Measurements from ENCODE around the gene EAF2. TPM values are rescaled to one million over a fixed set of nuclear protein-coding genes. Genes with fewer than 3 reads are reported as not detected.

The EAF2 gene
- total and polyA plus RNA-seq, 2 of the 13 experiments (the other 11 are each of a cell fraction or from before 2014, with no cell fraction given), result 4.0 to 14.6 TPM

- TF ChIP-seq ELF4 (CRISPR knock-in tag; IDR thresholded peaks at IDR 0.05; ENCODE audit: borderline replicate concordance) (0 out of 2 replicates have a peak, but pooled peaks have one; percentile 61), ETV6 (CRISPR knock-in tag; conservative IDR thresholded peaks at IDR 0.05) (no peak), NCOA1 (CRISPR knock-in tag; IDR thresholded peaks at IDR 0.05) (0 out of 2 replicates have a peak, but pooled peaks have one; percentile 58), U2AF1 (optimal IDR thresholded peaks at IDR 0.05; ENCODE audit: low read depth, low read length) (no peak), HNRNPL (IDR thresholded peaks at IDR 0.05; ENCODE audit: low read depth, low read length) (no peak), ZSCAN12 (CRISPR knock-in tag; IDR thresholded peaks at IDR 0.05) (peak; percentile 85), SMAD3 (CRISPR knock-in tag; IDR thresholded peaks at IDR 0.05) (peak; percentile 19; the same call in 1 of the 2 replicates), CBFB (CRISPR knock-in tag; IDR thresholded peaks at IDR 0.05) (peak; percentile 19; the same call in 1 of the 2 replicates), TCF7L2 (IDR thresholded peaks at IDR 0.05; ENCODE audit: low read depth, low read length) (no peak), PTBP1 (IDR thresholded peaks at IDR 0.05; ENCODE audit: low read depth, low read length, poor library complexity, severe bottlenecking) (no peak), HNF4G (IDR thresholded peaks at IDR 0.05; ENCODE audit: borderline replicate concordance, low read depth, low read length) (no peak), HNF4G (CRISPR knock-in tag; IDR thresholded peaks at IDR 0.05; ENCODE audit: borderline replicate concordance, low read depth) (no peak), RBFOX2 (IDR thresholded peaks at IDR 0.05; ENCODE audit: low read depth, low read length) (peak; percentile 87)
- TF ChIP-seq, protein P1, sequence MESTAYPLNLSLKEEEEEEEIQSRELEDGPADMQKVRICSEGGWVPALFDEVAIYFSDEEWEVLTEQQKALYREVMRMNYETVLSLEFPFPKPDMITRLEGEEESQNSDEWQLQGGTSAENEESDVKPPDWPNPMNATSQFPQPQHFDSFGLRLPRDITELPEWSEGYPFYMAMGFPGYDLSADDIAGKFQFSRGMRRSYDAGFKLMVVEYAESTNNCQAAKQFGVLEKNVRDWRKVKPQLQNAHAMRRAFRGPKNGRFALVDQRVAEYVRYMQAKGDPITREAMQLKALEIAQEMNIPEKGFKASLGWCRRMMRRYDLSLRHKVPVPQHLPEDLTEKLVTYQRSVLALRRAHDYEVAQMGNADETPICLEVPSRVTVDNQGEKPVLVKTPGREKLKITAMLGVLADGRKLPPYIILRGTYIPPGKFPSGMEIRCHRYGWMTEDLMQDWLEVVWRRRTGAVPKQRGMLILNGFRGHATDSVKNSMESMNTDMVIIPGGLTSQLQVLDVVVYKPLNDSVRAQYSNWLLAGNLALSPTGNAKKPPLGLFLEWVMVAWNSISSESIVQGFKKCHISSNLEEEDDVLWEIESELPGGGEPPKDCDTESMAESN (CRISPR knock-in tag; conservative IDR thresholded peaks at IDR 0.05), result peak; percentile 58; the same call in 1 of the 2 replicates
- TF ChIP-seq, protein P2, sequence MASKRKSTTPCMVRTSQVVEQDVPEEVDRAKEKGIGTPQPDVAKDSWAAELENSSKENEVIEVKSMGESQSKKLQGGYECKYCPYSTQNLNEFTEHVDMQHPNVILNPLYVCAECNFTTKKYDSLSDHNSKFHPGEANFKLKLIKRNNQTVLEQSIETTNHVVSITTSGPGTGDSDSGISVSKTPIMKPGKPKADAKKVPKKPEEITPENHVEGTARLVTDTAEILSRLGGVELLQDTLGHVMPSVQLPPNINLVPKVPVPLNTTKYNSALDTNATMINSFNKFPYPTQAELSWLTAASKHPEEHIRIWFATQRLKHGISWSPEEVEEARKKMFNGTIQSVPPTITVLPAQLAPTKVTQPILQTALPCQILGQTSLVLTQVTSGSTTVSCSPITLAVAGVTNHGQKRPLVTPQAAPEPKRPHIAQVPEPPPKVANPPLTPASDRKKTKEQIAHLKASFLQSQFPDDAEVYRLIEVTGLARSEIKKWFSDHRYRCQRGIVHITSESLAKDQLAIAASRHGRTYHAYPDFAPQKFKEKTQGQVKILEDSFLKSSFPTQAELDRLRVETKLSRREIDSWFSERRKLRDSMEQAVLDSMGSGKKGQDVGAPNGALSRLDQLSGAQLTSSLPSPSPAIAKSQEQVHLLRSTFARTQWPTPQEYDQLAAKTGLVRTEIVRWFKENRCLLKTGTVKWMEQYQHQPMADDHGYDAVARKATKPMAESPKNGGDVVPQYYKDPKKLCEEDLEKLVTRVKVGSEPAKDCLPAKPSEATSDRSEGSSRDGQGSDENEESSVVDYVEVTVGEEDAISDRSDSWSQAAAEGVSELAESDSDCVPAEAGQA (IDR thresholded peaks at IDR 0.05; ENCODE audit: low read depth), result no peak
- TF ChIP-seq, protein P2 (CRISPR knock-in tag; IDR thresholded peaks at IDR 0.05; ENCODE audit: borderline replicate concordance), result peak; percentile 90; the same call in 1 of the 2 replicates
Measured at GRCh38 chr3:121834671-121835464, at the start of gene EAF2, which contains the start of gene IQCB1 (continued).

Measured in HepG2 (cell line).